Right atrium auricular region (tissue), 2 donors: ENCODE data around the gene SMNDC1. TPM values are rescaled to one million over a fixed set of nuclear protein-coding genes. Genes with fewer than 3 reads are reported as not detected.

Experiments
- DNase-seq: peaks from one replicate; pipeline ENCODE4 v3.0.0-alpha.2; 2019; ENCODE audit warnings: low spot score
- H3K27ac ChIP-seq, 2 donors: fragments of 200-600 bp; sonication (generic); 1 replicate in 1 of 2; 2 replicates in 1 of 2; pipeline ENCODE4 v1.5.1; 2016 to 2019
- H3K27me3 ChIP-seq, 2 donors: fragments of 200-600 bp; sonication (generic); one replicate each; pipeline versions ENCODE4 v1.5.1 to v1.6.0; 2017 to 2019
- H3K36me3 ChIP-seq: fragments of 200-600 bp; sonication (generic); one replicate; pipeline ENCODE4 v1.5.1; 2016
- H3K4me1 ChIP-seq, 2 donors: fragments of 200-600 bp; sonication (generic); one replicate each; pipeline versions ENCODE4 v1.5.1 to v1.6.0; 2017 to 2019
- H3K4me3 ChIP-seq, 2 donors: fragments of 200-600 bp; sonication (generic); 1 replicate in 1 of 2; 2 replicates in 1 of 2; pipeline ENCODE4 v1.5.1; 2017 to 2019; ENCODE audit warnings: mild to moderate bottlenecking in 1 of 2, moderate library complexity in 1 of 2
- H3K9me3 ChIP-seq, 2 donors: fragments of 200-600 bp; sonication (generic); one replicate each; pipeline ENCODE4 v1.5.1; 2019
- CTCF ChIP-seq, 2 donors: fragments of 200-600 bp; sonication (generic); IDR thresholded peaks; one replicate each; pipeline ENCODE4 v1.5.1; 2019; ENCODE audit warnings: antibody characterized with exemption in 2 of 2
- total RNA-seq, 2 donors: library from RNA; depleted of rRNA; stranded (reverse); fragments of >200 nt; gene quantifications; one replicate each; pipeline ENCODE4 v1.1.0, GENCODE V29; 2016

Gene SMNDC1
- total RNA-seq, 2 donors from 2014 or later, result 5.0 to 5.9 TPM

GRCh38 chr10:110326351-110327032, 21.8 kb upstream of the SMNDC1 start:
- no peak for DNase-seq

GRCh38 chr10:110324805-110325280, 20.1 kb upstream of the SMNDC1 start:
- no peaks in the 10 kb centered on the region for H3K27me3 ChIP-seq
- H3K4me3 ChIP-seq, result no peak overlapping the region
- DNase-seq, result no peak
- H3K9me3 ChIP-seq, result peaks cover 0 to 22% of the 10 kb centered on the region in 2 donors
- H3K4me1 ChIP-seq, result no peaks in the 10 kb centered on the region
- no peaks in the 10 kb centered on the region for H3K36me3 ChIP-seq
- no peak overlapping the region for H3K27ac ChIP-seq
- TF ChIP-seq CTCF (IDR thresholded peaks at IDR 0.05), result no peak

More at GRCh38 chr10:110326351-110327032, 21.8 kb upstream of the SMNDC1 start:
- Histone ChIP-seq H3K4me3 (no peak overlapping the region), H3K4me1 (no peaks in the 10 kb centered on the region), H3K36me3 (no peaks in the 10 kb centered on the region), H3K27ac (no peak overlapping the region), H3K27me3 (no peaks in the 10 kb centered on the region), H3K9me3 (peaks cover 0 to 21% of the 10 kb centered on the region in 2 donors)
- no peak for TF ChIP-seq CTCF (IDR thresholded peaks at IDR 0.05)

- Histone ChIP-seq H3K36me3 (no peaks in the 10 kb centered on the region), H3K9me3 (peaks cover 0 to 17% of the 10 kb centered on the region in 2 donors), H3K4me1 (no peaks in the 10 kb centered on the region), H3K4me3 (no peak overlapping the region), H3K27me3 (no peaks in the 10 kb centered on the region), H3K27ac (no peak overlapping the region)
- no peak for DNase-seq
- TF ChIP-seq CTCF (IDR thresholded peaks at IDR 0.05), result no peak
These were observed 19.6 kb upstream of the SMNDC1 start for GRCh38 chr10:110324201-110324804.

GRCh38 chr10:110323503-110323902, 18.8 kb upstream of the SMNDC1 start:
- H3K27ac ChIP-seq, result no peak overlapping the region
- no peak overlapping the region for H3K4me3 ChIP-seq
- no peaks in the 10 kb centered on the region for H3K27me3 ChIP-seq
- no peaks in the 10 kb centered on the region for H3K36me3 ChIP-seq
- no peaks in the 10 kb centered on the region for H3K4me1 ChIP-seq
- peaks cover 0 to 17% of the 10 kb centered on the region in 2 donors for H3K9me3 ChIP-seq
- DNase-seq, result no peak
- TF ChIP-seq CTCF (IDR thresholded peaks at IDR 0.05), result no peak

GRCh38 chr10:110321869-110322620, 17.3 kb upstream of the SMNDC1 start:
- Histone ChIP-seq H3K27ac (no peak overlapping the region), H3K4me1 (no peaks in the 10 kb centered on the region), H3K36me3 (no peaks in the 10 kb centered on the region), H3K9me3 (peaks cover 0 to 17% of the 10 kb centered on the region in 2 donors), H3K27me3 (no peaks in the 10 kb centered on the region), H3K4me3 (no peak overlapping the region)
- no peak for DNase-seq
- TF ChIP-seq CTCF (IDR thresholded peaks at IDR 0.05), result no peak
